ENCODE measurements around the gene CCDC197. TPM values are rescaled to one million over a fixed set of nuclear protein-coding genes. Genes with fewer than 3 reads are reported as not detected.

Gene CCDC197
- total RNA-seq, 1 donor from 2014 or later: not detected

- H3K4me3 Mint-ChIP-seq: no peak overlapping the region
- H3K36me3 Mint-ChIP-seq (ENCODE audit: low read depth): no peaks in the 10 kb centered on the region
- H3K4me1 Mint-ChIP-seq: peaks cover 14% of the 10 kb centered on the region
- no peak overlapping the region for H3K27ac Mint-ChIP-seq
- intact Hi-C loops (cut with micrococcal nuclease): loop anchor here (10.0 kb wide), 1 partner anchor 273 kb away; no protein-coding TSS in a partner anchor
- no peaks in the 10 kb centered on the region for H3K27me3 Mint-ChIP-seq
- H3K9me3 Mint-ChIP-seq: no peaks in the 10 kb centered on the region
- DNase-seq: no peak
Observed at GRCh38 chr14:94031883-94032279, 34.8 kb downstream of the CCDC197 start.

- Mint-ChIP-seq H3K27me3 (no peaks in the 10 kb centered on the region), H3K36me3 (ENCODE audit: low read depth) (no peaks in the 10 kb centered on the region), H3K4me3 (no peak overlapping the region), H3K9me3 (no peaks in the 10 kb centered on the region), H3K4me1 (peaks cover 4% of the 10 kb centered on the region), H3K27ac (no peak overlapping the region)
- DNase-seq: no peak
- intact Hi-C loops (cut with micrococcal nuclease): loop anchor here (10.0 kb wide), 1 partner anchor 270 kb away; no protein-coding TSS in a partner anchor
Observed at GRCh38 chr14:94034886-94035285, 37.8 kb downstream of the CCDC197 start.

- DNase-seq: peak; percentile 94
- Mint-ChIP-seq H3K4me1 (peaks cover 4% of the 10 kb centered on the region), H3K9me3 (no peaks in the 10 kb centered on the region), H3K36me3 (ENCODE audit: low read depth) (no peaks in the 10 kb centered on the region), H3K27me3 (no peaks in the 10 kb centered on the region), H3K4me3 (no peak overlapping the region), H3K27ac (peak overlapping the region; percentile 45)
- intact Hi-C loops (cut with micrococcal nuclease): loop anchor here (1.0 to 10.0 kb wide), 6 partner anchors 10 to 268 kb away; partner anchors contain the start of genes IFI27L2 and OTUB2
Observed at GRCh38 chr14:94036313-94037167, 39.4 kb downstream of the CCDC197 start.

GRCh38 chr14:94037954-94038353 is 40.9 kb downstream of the CCDC197 start:
- Mint-ChIP-seq H3K27me3 (no peaks in the 10 kb centered on the region), H3K4me3 (no peak overlapping the region), H3K27ac (no peak overlapping the region), H3K4me1 (peaks cover 4% of the 10 kb centered on the region), H3K36me3 (ENCODE audit: low read depth) (no peaks in the 10 kb centered on the region), H3K9me3 (no peaks in the 10 kb centered on the region)
- intact Hi-C loops (cut with micrococcal nuclease): loop anchor here (2.0 to 10.0 kb wide), 2 partner anchors 15 to 267 kb away; no protein-coding TSS in a partner anchor
- DNase-seq: no peak

- intact Hi-C loops (cut with micrococcal nuclease): loop anchor here (10.0 kb wide), 1 partner anchor 266 kb away; no protein-coding TSS in a partner anchor
- Mint-ChIP-seq H3K36me3 (ENCODE audit: low read depth) (no peaks in the 10 kb centered on the region), H3K27me3 (no peaks in the 10 kb centered on the region), H3K27ac (no peak overlapping the region), H3K9me3 (no peaks in the 10 kb centered on the region), H3K4me3 (no peak overlapping the region), H3K4me1 (peaks cover 4% of the 10 kb centered on the region)
- DNase-seq: no peak
Observed at GRCh38 chr14:94038510-94038909, 41.4 kb downstream of the CCDC197 start.

GRCh38 chr14:94038921-94039629 is 42.0 kb downstream of the CCDC197 start:
- intact Hi-C loops (cut with micrococcal nuclease): loop anchor here (10.0 kb wide), 1 partner anchor 266 kb away; no protein-coding TSS in a partner anchor
- H3K4me1 Mint-ChIP-seq: peaks cover 4% of the 10 kb centered on the region
- no peak overlapping the region for H3K4me3 Mint-ChIP-seq
- H3K36me3 Mint-ChIP-seq (ENCODE audit: low read depth): no peaks in the 10 kb centered on the region
- no peak for DNase-seq
- no peaks in the 10 kb centered on the region for H3K27me3 Mint-ChIP-seq
- no peaks in the 10 kb centered on the region for H3K9me3 Mint-ChIP-seq
- H3K27ac Mint-ChIP-seq: no peak overlapping the region

- Mint-ChIP-seq H3K36me3 (ENCODE audit: low read depth) (peaks cover 3% of the 10 kb centered on the region), H3K27me3 (no peaks in the 10 kb centered on the region), H3K9me3 (no peaks in the 10 kb centered on the region), H3K4me3 (no peak overlapping the region), H3K4me1 (peaks cover 4% of the 10 kb centered on the region), H3K27ac (no peak overlapping the region)
- no peak for DNase-seq
- intact Hi-C loops (cut with micrococcal nuclease): no loop called here
Observed at GRCh38 chr14:94040247-94040646, 43.1 kb downstream of the CCDC197 start.

- intact Hi-C loops (cut with micrococcal nuclease): no loop called here
- Mint-ChIP-seq H3K27ac (no peak overlapping the region), H3K27me3 (no peaks in the 10 kb centered on the region)
Observed at GRCh38 chr14:94040796-94041195, 43.7 kb downstream of the CCDC197 start.

GRCh38 chr14:94041551-94042346 is 44.6 kb downstream of the CCDC197 start:
- Mint-ChIP-seq H3K27me3 (no peaks in the 10 kb centered on the region), H3K36me3 (ENCODE audit: low read depth) (peaks cover 7% of the 10 kb centered on the region)

More at GRCh38 chr14:94040796-94041195, 43.7 kb downstream of the CCDC197 start:
- H3K4me3 Mint-ChIP-seq: no peak overlapping the region
- no peaks in the 10 kb centered on the region for H3K9me3 Mint-ChIP-seq
- peaks cover 4% of the 10 kb centered on the region for H3K4me1 Mint-ChIP-seq
- no peak for DNase-seq
- peaks cover 7% of the 10 kb centered on the region for H3K36me3 Mint-ChIP-seq (ENCODE audit: low read depth)

GRCh38 chr14:94042433-94043091 is 45.5 kb downstream of the CCDC197 start:
- H3K4me3 Mint-ChIP-seq: no peak overlapping the region
- intact Hi-C loops (cut with micrococcal nuclease): no loop called here
- no peaks in the 10 kb centered on the region for H3K4me1 Mint-ChIP-seq
- H3K9me3 Mint-ChIP-seq: no peaks in the 10 kb centered on the region
- no peak for DNase-seq
- peaks cover 11% of the 10 kb centered on the region for H3K36me3 Mint-ChIP-seq (ENCODE audit: low read depth)
- no peak overlapping the region for H3K27ac Mint-ChIP-seq
- no peaks in the 10 kb centered on the region for H3K27me3 Mint-ChIP-seq

More at GRCh38 chr14:94041551-94042346, 44.6 kb downstream of the CCDC197 start:
- Mint-ChIP-seq H3K27ac (no peak overlapping the region), H3K9me3 (no peaks in the 10 kb centered on the region), H3K4me3 (no peak overlapping the region), H3K4me1 (peaks cover 2% of the 10 kb centered on the region)
- DNase-seq: no peak
- intact Hi-C loops (cut with micrococcal nuclease): no loop called here

- Mint-ChIP-seq H3K36me3 (ENCODE audit: low read depth) (peaks cover 18% of the 10 kb centered on the region), H3K27me3 (no peaks in the 10 kb centered on the region), H3K9me3 (no peaks in the 10 kb centered on the region), H3K4me1 (no peaks in the 10 kb centered on the region), H3K4me3 (no peak overlapping the region), H3K27ac (no peak overlapping the region)
- DNase-seq: no peak
- intact Hi-C loops (cut with micrococcal nuclease): no loop called here
Observed at GRCh38 chr14:94043111-94043755, 46.1 kb downstream of the CCDC197 start.

GRCh38 chr14:94043756-94044475 is 46.8 kb downstream of the CCDC197 start:
- Mint-ChIP-seq H3K27ac (no peak overlapping the region), H3K4me1 (no peaks in the 10 kb centered on the region)
- intact Hi-C loops (cut with micrococcal nuclease): no loop called here

More at GRCh38 chr14:94043756-94044475, 46.8 kb downstream of the CCDC197 start:
- DNase-seq: no peak
- H3K27me3 Mint-ChIP-seq: no peaks in the 10 kb centered on the region
- H3K36me3 Mint-ChIP-seq (ENCODE audit: low read depth): peaks cover 21% of the 10 kb centered on the region
- no peak overlapping the region for H3K4me3 Mint-ChIP-seq
- H3K9me3 Mint-ChIP-seq: no peaks in the 10 kb centered on the region

Data from activated CD4-positive, alpha-beta T cell treated with anti-CD3 and anti-CD28 coated beads, Interleukin-2, amount 10 ng/mL, durations not matched to agents 24 days and 14 days (primary cell).